Dermis blood vessel endothelial cell (primary cell): ENCODE measurements around the gene PIGM. TPM values are rescaled to one million over a fixed set of nuclear protein-coding genes. Genes with fewer than 3 reads are reported as not detected.
"Not testable (repeated sequence)": the region's sequence is repeated elsewhere in the genome, so short reads cannot be mapped to it uniquely, and the experiment has no call there.

Experiments used
- DNase-seq: peaks from one replicate; pipeline ENCODE4 v3.0.0; 2010
- total RNA-seq: library from RNA; depleted of rRNA; stranded (reverse); fragments of >200 nt; gene quantifications from 2 replicates; pipeline ENCODE4 v1.2.3, GENCODE V29; 2014

The PIGM gene
- total RNA-seq, 1 donor from 2014 or later, result 2.6 TPM

DNA sequence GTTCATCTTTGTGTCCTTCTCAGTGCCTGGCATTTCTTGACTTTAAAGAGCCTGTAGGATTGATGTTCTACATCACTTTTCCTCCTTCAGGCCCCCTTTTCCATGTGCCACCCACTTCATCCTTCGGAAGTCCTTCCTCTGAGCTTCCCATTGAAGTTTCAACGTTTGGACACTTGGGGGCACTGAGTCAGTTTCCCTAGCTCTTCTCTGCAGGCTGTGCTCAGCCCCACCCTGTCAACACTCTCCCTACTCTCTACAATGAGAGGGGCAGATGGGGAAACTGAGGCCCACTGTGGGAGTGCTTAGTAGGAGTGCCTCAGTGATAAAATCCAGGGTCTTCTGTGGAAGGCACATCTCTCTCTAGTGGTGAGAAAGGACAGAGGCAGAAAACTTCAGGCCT, 26.3 kb upstream of the PIGM start:
- peak; percentile 21 for DNase-seq

DNA sequence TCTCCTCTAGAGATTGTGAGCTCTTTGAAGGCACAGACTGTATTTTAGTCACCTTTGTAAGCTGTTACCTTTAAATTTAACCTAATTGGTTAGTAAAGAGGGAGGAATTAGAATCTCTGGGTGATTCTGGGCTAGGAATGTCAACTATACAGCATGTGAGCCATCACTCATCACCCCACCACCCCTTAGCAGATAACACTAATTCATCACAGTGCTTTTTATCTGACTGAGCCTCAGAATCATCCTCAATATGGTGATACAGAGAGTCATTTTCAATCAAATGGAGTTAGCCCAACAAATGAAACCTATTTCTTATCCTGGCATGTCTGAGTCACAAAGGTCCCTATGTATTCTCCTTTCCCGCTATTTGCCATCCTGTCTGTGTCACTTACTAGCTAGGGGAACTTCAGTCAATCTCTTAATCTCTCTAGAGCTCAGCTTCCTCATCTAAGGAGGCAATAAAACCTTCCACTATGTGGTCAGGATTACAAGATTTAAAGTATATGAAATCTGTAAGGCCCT, 24.9 kb upstream of the PIGM start:
- DNase-seq, result no peak

DNA sequence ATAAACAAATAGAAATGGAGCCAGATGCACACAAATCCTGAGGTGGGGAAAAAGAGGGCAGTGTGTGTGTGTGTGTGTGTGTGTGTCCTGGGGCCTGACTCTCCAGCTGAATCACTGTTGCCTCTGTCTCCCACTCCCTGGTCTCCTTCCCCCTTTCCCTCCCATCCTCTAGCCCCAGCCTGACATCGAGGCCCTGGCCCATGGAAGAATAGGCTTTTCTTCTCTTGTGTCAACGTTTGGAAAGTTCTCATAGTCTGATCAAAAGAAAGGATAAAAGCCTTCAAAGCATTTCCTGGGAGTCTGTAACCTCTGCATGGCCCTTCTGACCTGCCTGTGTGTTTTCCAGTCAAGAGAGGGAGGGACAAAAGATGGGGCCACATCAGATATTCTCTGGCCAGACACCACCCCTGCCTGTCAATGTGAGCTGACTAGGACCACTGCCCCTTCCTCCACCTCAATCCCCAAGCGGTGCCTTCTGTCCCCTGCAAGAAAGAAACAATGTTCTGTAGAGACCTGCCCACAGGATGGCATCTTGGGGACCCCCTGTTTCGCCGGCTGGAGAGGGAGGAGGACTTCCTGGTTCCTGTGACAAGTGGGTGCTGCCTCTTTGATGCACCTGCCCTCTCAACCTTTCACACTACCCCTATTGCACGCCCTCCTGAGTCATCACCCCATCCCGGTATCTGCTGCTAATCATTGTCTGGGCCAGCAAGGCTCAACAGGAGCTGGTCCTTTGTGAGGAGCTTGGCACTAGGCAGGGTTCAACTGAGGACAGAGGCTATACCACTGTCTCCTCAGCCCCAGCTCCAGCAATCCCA, 22.0 kb upstream of the PIGM start:
- DNase-seq, result no peak

DNA sequence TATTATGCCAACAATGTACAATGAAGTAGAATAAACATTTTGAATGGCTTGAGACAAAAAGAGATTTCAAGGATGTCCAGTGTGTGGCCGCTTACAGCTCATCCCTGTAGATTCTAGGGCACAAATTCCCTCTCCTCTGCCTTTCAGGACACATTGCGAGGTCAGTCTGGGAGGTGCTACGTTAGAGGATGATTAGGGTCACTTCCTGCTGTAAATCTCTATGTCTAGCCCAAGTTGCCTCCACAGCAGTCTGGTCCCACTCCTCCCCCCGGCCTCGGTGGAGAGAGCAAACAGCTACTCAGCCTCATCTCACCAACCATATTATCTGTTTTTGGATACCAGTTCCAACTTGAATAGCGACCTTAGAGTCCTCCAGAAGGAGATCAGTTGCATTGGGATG, 21.1 kb upstream of the PIGM start:
- no peak for DNase-seq

DNA sequence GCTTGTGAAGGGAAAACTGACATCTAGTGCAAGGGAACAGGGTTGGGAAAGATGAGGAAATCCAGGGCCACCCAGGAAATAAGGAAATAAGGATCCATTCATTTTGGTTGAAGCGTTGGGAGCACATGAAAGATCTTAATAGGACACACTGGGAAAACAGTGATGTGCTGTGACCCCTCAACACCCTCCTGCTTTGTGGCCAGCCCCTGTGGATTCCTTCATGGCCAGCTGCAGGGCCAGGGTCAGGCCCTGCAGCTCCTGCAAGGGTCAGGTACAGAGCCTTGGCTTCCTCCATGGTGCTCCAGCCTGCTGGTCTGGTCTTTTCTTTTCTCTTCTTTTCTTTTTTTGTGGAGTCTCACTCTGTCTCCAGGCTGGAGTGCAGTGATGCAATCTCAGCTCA, 18.8 kb upstream of the PIGM start:
- DNase-seq, result no peak

DNA sequence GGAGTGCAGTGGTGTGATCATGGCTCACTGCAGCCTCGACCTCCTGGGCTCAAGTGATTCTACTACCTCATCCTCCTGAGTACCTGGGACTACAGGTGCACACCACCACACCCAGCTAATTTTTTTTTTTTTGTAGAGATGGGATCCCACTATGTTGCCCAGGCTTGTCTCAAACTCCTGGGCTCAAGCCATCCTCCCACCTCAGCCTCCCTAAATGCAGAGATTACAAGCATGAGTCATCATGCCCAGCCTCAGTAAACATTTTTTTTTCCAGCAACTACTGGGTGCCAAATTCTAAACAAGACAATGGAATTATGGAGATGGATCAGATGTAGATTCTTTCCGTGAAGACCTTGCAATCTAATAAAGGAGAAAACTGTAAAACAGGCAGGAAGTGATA, 18.4 kb upstream of the PIGM start:
- DNase-seq, result not testable (repeated sequence)

DNA sequence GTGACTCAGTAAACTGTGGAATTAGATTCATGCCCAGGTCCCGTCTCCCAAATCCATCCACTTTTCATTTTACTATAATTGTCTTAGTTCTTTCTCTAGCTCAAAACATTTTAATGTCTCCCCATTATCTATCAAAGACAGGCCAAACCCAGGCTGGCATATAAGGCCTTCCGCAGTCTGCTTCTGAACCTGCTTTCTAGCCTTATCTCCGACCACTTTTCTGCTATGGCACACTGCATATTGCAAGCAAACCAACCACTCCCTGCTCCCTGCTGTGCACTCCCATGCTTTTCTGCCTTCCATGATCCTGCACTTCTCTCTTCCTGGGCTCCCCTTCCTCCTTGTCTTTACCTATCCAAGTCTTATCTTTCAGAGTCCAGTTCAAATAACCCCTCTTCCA, 17.3 kb upstream of the PIGM start:
- no peak for DNase-seq

DNA sequence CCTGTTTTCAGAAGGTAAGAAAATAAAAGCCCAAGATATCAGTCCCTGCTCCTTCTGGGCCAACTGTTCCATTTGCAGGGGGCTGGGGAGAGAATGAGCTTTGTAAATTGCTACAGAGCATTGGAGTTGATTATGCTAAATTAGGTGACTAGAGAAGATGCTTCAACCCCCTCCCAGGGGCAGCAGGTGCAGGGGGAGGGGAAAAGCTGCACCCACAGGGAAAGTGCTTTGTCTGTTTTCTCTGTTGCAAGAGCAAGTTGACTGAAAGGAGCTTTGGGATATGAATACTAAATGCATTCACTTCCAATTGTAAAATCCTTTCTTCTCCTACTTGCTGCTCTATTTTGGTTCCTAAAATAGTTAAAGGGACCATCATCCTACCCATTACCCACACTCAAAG, 16.5 kb upstream of the PIGM start:
- DNase-seq, result no peak

DNA sequence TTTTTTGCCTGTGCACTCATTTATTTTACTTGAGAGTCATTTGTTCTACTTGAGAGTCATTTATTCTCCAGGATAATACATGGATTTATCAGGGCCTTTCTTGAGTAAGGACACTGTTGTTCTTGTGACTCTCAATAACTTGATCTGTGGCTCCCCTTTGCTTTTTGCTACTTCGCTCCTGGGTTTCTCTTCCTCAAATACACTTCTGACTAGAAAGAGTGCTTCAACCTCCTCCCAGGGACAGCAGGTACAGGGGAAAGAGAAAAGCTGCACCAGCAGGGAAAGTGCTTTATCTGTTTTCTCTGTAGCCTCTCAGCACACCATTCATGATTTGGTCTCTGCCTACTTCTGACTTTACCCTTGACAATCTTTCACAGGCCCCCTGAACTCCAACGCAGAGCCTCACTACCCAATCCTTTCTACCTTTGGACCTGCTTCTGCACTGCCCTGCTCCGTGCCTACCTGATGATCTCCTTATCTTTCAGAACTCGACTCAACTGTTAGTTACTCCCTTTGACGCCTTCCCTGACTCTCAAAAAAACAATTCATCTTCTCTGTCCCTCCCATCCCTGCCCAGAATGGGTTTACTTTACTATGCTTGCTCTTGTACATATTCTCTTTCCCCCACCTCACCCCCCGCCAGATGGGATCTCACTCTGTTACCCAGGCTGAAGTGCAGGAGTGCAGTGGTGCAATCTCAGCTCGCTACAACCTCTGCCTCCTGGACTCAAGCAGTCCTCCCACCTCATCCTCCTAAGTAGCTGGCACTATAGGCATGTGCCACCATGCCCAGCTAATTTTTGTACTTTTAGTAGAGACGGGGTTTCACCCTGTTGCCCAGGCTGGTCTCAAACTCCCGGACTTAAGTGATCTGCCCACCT, 15.6 kb upstream of the PIGM start:
- no peak for DNase-seq

DNA sequence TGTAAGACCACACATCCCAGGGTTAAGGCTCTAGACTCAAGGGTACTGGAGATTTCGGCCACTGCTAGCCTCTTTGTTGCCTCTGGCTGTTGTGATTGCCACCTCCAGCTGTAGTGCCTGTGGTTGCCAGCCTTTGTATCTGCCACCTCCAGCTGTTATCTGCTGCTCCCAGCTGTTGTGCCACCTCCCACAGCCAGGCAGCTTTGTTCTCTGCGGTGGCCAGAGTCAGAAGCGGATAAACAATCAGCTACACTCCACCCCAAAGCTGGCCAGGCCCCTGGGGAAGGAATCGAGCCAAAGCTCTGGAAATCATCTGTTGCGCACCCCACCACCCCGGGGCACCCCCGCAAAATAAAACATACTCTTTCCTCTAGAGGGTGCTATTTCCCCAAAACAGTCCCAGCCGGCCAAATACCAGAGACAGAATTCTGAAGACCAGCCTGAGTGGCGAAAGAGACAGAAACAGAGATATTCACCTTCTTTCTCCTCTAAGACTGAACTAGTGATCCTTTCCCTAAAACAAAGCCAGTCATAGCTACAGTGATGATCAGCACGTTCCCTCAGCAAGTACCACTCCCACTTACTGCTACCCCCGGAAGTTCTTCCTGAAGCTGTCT, 14.8 kb upstream of the PIGM start:
- DNase-seq, result peak; percentile 41

DNA sequence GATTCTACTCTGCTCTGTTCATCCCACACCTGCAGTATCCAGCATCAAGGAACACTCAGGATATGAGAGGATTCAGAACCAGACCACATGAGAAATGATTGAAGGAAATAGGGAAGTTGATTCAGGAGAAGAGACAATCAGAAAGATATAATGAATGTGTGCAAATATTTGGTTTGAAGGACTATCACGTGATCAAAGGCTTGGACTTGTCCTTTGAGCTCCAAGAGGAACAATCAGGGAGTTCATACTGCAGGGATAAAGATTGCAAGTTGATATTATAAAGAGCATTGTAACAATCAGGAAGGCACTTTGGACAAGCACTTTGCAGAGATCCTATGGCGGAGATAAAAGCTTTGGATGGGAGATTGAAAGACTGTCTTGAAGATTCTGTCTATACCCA, 13.9 kb upstream of the PIGM start:
- no peak for DNase-seq

DNA sequence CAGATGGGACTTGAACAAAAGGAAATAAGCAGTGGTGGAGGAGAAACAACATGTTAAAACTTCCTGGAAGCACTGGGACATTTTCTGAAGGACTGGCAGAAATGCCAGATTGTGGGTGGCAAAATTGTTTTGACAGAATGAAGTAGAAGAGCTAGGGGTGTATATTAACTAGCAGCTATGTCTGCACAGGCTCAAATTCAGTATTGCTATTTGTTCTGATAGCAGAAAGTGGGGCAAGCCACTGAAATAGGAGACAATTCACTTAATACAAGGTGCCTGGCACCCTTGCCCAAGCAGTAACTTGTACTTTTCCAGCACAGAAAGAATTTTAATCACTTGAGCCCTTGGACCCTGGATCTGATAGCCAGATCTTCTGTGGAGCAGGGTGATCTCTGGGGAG, 11.8 kb upstream of the PIGM start:
- no peak for DNase-seq

DNA sequence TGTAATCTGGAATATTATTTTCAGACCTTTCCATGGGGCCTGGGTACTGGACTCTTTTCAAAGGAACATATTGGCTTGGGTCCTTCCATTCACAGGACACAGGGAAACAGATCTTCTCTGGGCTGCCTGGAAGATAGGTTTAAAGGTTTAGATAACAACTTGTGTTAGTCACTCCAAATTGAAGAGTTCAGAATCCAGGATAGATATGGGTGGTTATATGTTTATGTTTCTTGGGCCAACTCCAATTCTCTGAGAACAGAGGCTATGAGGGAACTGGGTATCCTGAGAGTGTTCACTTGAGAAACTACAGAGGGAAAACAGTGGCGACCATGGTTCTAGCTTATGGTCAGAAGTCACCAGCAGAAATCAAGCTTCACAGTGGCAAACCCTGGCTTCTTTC, 8.7 kb upstream of the PIGM start:
- no peak for DNase-seq

DNA sequence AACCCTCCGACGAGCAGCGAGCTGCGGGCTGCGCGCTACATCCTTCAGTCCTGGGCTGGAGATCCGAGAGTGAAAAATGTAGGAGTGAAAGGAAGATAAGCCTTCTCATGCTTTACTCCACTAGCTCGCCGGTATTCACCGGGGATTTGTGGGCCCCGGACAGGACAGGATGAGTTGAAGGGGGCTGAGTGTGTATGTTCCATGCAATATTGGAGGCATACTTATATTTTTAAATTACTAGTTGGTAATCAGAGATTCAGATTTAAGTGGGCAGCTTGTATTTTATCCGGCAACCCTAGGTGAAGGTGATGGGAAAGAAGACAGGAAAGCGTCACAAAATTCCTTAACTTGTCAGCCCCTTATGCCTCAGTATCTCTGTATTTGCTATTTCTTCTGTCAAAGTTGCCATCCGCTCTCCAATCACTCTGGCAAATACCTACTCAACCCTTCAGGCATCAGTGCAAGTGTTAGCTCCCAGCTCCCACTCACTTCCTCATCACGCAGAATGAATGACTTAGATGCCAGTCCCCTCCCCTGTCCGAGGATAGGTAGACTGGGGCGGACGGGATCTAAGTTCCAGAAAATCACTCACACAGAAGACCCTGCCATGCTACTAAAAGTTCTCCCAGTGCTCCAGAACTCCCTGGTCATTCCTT, 503 bp upstream of the PIGM start:
- peak; percentile 12 for DNase-seq

DNA sequence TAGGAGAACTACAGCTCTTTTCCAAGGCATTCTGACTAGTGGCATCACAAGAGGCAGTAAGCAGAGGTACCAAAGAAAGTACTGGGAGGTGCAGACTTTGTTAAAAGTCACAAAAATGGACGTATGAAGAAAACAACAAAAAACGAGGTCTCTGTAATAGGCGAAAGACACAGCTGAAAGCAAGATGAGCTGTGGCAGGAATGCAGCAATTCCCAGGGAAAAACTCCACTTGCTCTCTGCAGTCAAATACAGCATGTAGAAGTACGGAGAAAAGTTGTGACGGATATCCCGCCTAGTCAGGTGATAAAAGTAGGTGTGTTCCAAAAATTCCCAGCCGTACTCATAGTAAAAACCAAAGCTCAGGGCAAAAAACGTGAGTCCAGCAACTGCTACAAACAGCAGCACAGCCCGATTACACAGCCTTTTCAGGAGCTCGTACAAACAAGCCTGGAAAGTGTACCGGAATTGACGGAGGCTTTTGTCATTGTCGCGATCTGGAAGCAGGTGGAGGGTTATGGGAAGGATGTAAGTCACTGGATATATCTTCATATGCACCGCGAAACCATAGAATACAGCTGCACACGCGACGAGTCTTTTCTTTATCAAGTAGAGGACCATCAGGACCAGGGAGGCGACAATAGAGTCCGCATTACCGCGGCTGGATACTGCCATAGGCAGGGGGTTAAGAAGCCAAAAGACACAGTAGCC, 979 bp downstream of the PIGM start:
- DNase-seq, result peak; percentile 19

DNA sequence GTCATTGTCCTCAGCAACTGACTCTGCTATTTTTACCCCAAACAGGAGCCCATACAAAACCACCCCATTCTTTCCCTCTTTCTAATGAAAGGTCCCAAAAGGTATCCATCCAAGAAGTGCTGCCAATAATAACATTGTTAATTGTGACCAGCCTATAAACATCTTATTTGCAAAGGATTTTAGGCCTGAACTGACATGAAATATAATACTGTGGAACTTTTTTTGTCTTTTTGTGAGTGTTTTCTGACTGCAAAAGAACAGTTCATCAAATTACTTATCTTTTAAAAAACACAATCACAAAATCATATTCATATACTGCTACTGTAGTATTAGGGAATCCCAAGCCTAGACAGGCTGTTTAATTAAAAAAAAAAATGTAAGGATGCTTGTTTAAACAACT, 3.4 kb downstream of the PIGM start:
- no peak for DNase-seq

DNA sequence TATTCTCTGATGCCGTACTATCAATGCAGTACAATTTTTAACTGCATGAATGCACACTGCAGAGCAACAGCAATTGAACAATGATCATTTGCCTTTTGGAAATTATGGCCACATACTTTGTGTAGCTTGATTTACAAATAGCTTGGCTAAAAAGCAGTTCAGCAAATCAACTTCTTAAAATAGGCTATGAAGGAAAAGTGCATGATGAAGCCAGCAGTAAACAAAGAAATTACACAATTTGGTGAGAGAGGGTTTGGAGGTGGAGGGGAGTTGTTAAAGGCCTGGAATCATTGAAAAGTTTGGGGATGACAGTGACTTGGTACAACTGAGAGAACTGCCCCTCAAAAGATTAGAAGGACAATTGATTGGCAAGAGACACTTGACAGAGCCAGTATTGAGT, 6.5 kb downstream of the PIGM start:
- no peak for DNase-seq

DNA sequence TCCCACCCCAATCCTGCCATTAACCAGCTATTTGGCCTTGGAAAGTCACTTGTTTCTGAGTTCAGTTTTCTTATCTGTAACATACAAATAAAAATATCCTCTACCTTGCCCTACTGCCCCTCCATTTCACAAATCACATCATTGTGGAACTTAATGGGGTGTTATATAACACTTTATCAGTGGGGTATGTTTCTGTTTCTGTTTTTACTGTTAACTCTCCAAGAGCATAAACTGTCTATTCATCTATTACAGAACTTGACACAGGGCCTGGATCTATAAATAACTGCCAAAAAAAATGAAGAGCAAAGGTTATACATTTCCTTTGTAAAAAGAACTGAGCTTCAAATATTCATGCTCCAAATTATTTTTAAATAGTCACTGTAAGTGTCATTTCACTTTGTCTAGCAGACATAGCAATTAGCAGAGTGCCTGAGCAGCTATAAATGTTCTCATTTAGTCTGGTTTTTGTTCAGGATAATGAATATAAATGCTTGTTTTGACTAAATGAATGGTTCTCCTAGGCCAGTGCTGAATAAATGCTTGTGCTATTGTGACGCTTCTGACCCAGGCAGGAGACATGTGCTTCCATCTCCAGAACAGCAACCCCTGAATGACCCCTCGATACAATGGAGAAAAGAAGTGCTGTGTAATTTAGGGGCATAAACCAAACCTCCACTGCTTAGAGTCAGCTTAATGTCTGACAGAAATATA, 7.4 kb downstream of the PIGM start:
- no peak for DNase-seq

DNA sequence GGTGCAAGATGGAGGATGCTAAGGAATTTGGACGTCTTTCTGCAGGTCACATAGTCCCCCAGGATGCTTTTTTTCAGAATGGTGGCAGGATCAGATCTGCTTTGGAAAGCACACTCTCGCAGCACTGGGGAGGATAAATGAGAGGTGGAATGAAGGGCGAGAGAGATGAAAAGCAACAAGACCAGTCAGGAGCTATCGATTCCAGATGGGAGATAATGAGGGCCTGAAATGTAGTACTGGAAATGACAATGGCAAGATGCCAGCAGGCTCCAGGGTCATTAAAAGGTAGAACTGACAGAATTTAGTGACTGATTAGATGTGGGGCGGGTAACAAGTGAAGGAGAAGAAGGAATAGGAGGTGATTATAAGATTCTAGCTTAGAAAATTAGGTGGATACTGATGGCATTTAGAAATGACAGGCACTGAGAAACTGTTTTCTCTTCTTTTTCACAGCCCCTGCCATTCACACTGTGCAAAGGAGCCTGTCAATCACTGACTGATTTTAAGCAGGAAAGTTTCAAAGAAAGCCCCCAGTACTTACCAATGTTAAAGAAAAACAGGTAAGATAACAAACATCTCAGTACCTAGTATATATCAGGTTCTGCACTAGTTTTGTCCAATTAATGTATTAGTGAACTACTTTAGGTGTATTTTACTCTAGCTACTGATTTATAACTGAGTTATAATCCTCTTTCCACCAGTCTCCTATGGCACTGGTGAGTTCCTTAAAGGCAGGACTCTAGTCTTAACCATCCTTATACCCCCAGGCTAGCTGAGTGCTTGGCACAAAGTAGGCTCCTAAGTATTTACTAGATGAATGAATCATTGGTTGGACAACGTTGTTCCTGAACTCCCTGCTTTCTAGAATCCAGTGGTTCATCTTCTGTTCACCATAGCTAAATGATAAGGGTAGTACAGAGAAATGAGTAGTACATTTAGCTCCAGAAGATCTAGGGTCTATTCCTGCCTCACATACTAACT, 9.2 kb downstream of the PIGM start:
- DNase-seq, result no peak
